HepG2 (cell line): Measurements from ENCODE around the gene TIGAR. TPM values are rescaled to one million over a fixed set of nuclear protein-coding genes. Genes with fewer than 3 reads are reported as not detected.

Source experiments
- CBX1 ChIP-seq: IDR thresholded peaks from one replicate; pipeline ENCODE4 v1.6.1; 2016; ENCODE audit warnings: antibody characterized with exemption, low read depth
- CEBPZ ChIP-seq: IDR thresholded peaks from 2 replicates; pipeline ENCODE4 v1.6.1; 2012; ENCODE audit warnings: low read length, improper control_type of control experiment
- GLI4 ChIP-seq: sonication (generic); formaldehyde crosslinking; IDR thresholded peaks from 2 replicates; pipeline ENCODE4 v1.5.1; 2020; ENCODE audit warnings: missing genetic modification reagents, mild to moderate bottlenecking, moderate library complexity, borderline replicate concordance
- HNF1A ChIP-seq, 2 experiments: sonication (generic) in 1 of 2; formaldehyde crosslinking in 1 of 2; IDR thresholded peaks; 2 replicates each; pipeline versions ENCODE4 v1.4.0 to v1.6.1; 2016 to 2020; ENCODE audit warnings: borderline replicate concordance in 1 of 2, low read depth in 1 of 2, mild to moderate bottlenecking in 1 of 2, missing genetic modification reagents in 1 of 2
- NPAS2 ChIP-seq: sonication (generic); formaldehyde crosslinking; IDR thresholded peaks from 2 replicates; pipeline ENCODE4 v1.8.0; 2022; ENCODE audit warnings: mild to moderate bottlenecking, missing genetic modification reagents, borderline replicate concordance
- ONECUT2 ChIP-seq: sonication (generic); formaldehyde crosslinking; IDR thresholded peaks from 2 replicates; pipeline ENCODE4 v1.4.0; 2020; ENCODE audit warnings: missing genetic modification reagents
- PAF1 ChIP-seq: IDR thresholded peaks from 2 replicates; pipeline ENCODE4 v1.6.1; 2016; ENCODE audit warnings: missing genetic modification reagents, missing compliant biosample characterization
- SNAI1 ChIP-seq: sonication (generic); formaldehyde crosslinking; IDR thresholded peaks from 2 replicates; pipeline ENCODE4 v1.5.0; 2020; ENCODE audit warnings: mild to moderate bottlenecking, missing genetic modification reagents, borderline replicate concordance
- SNAPC4 ChIP-seq: sonication (generic); formaldehyde crosslinking; IDR thresholded peaks from 2 replicates; pipeline ENCODE4 v1.4.0; 2020; ENCODE audit warnings: mild to moderate bottlenecking, missing genetic modification reagents
- SPEN ChIP-seq: sonication (generic); formaldehyde crosslinking; IDR thresholded peaks from 2 replicates; pipeline ENCODE4 v1.5.1; 2020; ENCODE audit warnings: low read depth, mild to moderate bottlenecking, missing genetic modification reagents
- ZNF253 ChIP-seq: sonication (generic); formaldehyde crosslinking; IDR thresholded peaks from 2 replicates; pipeline ENCODE4 v1.8.0; 2022; ENCODE audit warnings: mild to moderate bottlenecking, missing genetic modification reagents, borderline replicate concordance
- ZNF597 ChIP-seq: sonication (generic); formaldehyde crosslinking; IDR thresholded peaks from 2 replicates; pipeline ENCODE4 v1.5.0; 2020; ENCODE audit warnings: missing genetic modification reagents
- polyA plus RNA-seq, 8 experiments: library from polyadenylated mRNA; depleted of rRNA in 3 of 8; stranded (reverse) in 7 of 8; unstranded in 1 of 8; fragments of >200 nt; fragmentation: Illumina TruSeq in 4 of 8; extraction: Trizol in 4 of 8; gene quantifications; 2 replicates each; pipeline versions ENCODE4 v1.2.1 to v1.2.3, GENCODE V29; 2011 to 2016; ENCODE audit warnings: low read depth in 4 of 8, missing spikeins in 1 of 8, mixed read lengths in 1 of 8; ENCODE audit not compliant: insufficient read depth in 1 of 8
- total RNA-seq, 5 experiments: library from RNA; depleted of rRNA; stranded (reverse); fragments of >200 nt; fragmentation: Illumina TruSeq; extraction: Trizol; gene quantifications; 2 replicates each; pipeline ENCODE4 v1.2.3, GENCODE V29; 2016; ENCODE audit warnings: low read depth in 1 of 5

TIGAR gene
- total and polyA plus RNA-seq, 2 of the 13 experiments (the other 11 are each of a cell fraction or from before 2014, with no cell fraction given), result 2.6 to 21.8 TPM

GRCh38 chr12:4307593-4308333 is 13.2 kb upstream of the TIGAR start (continued):
- TF ChIP-seq CEBPZ, result no peak
- TF ChIP-seq PAF1 (CRISPR knock-in tag), result no peak
- no peak for TF ChIP-seq ZNF253 (CRISPR knock-in tag)
- 0 out of 2 replicates have a peak, but pooled peaks have one; percentile 24 for TF ChIP-seq SPEN (CRISPR knock-in tag)
- no peak for TF ChIP-seq SNAPC4
- TF ChIP-seq GLI4 (CRISPR knock-in tag), result no peak
- no peak for TF ChIP-seq NPAS2 (CRISPR knock-in tag)
- no peak for TF ChIP-seq HNF1A (IDR thresholded peaks at IDR 0.05; ENCODE audit: low read depth)
- TF ChIP-seq HNF1A (CRISPR knock-in tag; IDR thresholded peaks at IDR 0.05; ENCODE audit: borderline replicate concordance), result no peak
- no peak for TF ChIP-seq CBX1
- TF ChIP-seq SNAI1, result no peak
- no peak for TF ChIP-seq ONECUT2 (CRISPR knock-in tag)
- TF ChIP-seq ZNF597 (CRISPR knock-in tag), result no peak
